GM12892 (cell line): ENCODE measurements around the gene BUB3.

Experiments
- POLR2A ChIP-seq: IDR thresholded peaks from 2 replicates; pipeline ENCODE4 v1.6.1; 2011; ENCODE audit warnings: low read depth, low read length, control low read depth
- TAF1 ChIP-seq: IDR thresholded peaks from 2 replicates; pipeline ENCODE4 v1.6.1; 2011; ENCODE audit warnings: low read depth, mild to moderate bottlenecking, control low read depth, low read length, borderline replicate concordance

DNA sequence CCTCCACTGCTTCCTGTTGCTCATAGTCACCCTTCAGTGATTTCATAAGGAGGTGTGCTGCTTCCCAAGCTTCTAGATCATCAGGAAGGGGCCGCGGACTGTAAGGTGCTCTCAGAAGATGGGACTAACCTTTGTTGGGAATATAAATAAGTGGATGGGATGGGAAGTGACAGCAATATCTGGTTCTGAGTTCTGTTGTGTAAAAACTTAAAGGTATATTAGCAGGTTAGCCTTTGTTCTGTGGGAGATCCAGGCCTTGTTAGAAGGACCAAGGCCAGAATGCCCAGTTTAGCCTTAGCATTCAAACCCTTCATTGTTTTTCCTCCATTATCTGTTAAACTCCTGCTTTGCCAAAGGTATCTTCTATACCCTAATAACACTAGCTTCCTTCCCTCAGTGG lies 12.4 kb downstream of the BUB3 start:
- TF ChIP-seq TAF1 (no peak), POLR2A (no peak; the same call in 1 of the 2 replicates)
